HepG2 (cell line): ENCODE results near the gene VRK2. TPM values are rescaled to one million over a fixed set of nuclear protein-coding genes. Genes with fewer than 3 reads are reported as not detected.

Experiments
- ATM ChIP-seq: fragments of 450-650 bp; IDR thresholded peaks from 2 replicates; pipeline ENCODE4 v1.7.1; 2017; ENCODE audit warnings: mild to moderate bottlenecking, borderline replicate concordance
- HOXA7 ChIP-seq: sonication (generic); formaldehyde crosslinking; IDR thresholded peaks from 2 replicates; pipeline ENCODE4 v1.8.1; 2022; ENCODE audit warnings: mild to moderate bottlenecking, missing genetic modification reagents, moderate library complexity
- MEIS2 ChIP-seq: sonication (generic); formaldehyde crosslinking; IDR thresholded peaks from 2 replicates; pipeline ENCODE4 v1.9.0; 2021; ENCODE audit warnings: mild to moderate bottlenecking, missing genetic modification reagents
- NFYC ChIP-seq: IDR thresholded peaks from 2 replicates; pipeline ENCODE4 v1.6.1; 2016; ENCODE audit warnings: missing genetic modification reagents, missing compliant biosample characterization
- NR3C1 ChIP-seq: sonication (generic); formaldehyde crosslinking; IDR thresholded peaks from 2 replicates; pipeline ENCODE4 v1.4.0; 2020; ENCODE audit warnings: missing genetic modification reagents
- SAP130 ChIP-seq: IDR thresholded peaks from 2 replicates; pipeline ENCODE4 v1.6.1; 2016; ENCODE audit warnings: low read depth
- SNAI1 ChIP-seq: sonication (generic); formaldehyde crosslinking; IDR thresholded peaks from 2 replicates; pipeline ENCODE4 v1.5.0; 2020; ENCODE audit warnings: mild to moderate bottlenecking, missing genetic modification reagents, borderline replicate concordance
- SRSF9 ChIP-seq: fragments of 200-400 bp; formaldehyde crosslinking; IDR thresholded peaks from 2 replicates; pipeline ENCODE4 v1.6.1; 2018; ENCODE audit warnings: borderline replicate concordance, mild to moderate bottlenecking, low read depth, low read length; ENCODE audit not compliant: insufficient read depth, poor library complexity, severe bottlenecking
- ZC3H13 ChIP-seq: sonication (generic); formaldehyde crosslinking; IDR thresholded peaks from 2 replicates; pipeline ENCODE4 v1.8.1; 2023; ENCODE audit warnings: mild to moderate bottlenecking, missing genetic modification reagents, moderate library complexity
- ZFP36L2 ChIP-seq: sonication (generic); formaldehyde crosslinking; IDR thresholded peaks from 2 replicates; pipeline ENCODE4 v1.4.0; 2020; ENCODE audit warnings: missing genetic modification reagents
- ZNF12 ChIP-seq: sonication (generic); formaldehyde crosslinking; IDR thresholded peaks from 2 replicates; pipeline ENCODE4 v1.5.0; 2020; ENCODE audit warnings: missing genetic modification reagents
- ZNF260 ChIP-seq: sonication (generic); formaldehyde crosslinking; IDR thresholded peaks from 2 replicates; pipeline ENCODE4 v1.4.0; 2020; ENCODE audit warnings: missing genetic modification reagents, low read depth, mild to moderate bottlenecking, borderline replicate concordance
- ZNF607 ChIP-seq: sonication (generic); formaldehyde crosslinking; IDR thresholded peaks from 2 replicates; pipeline ENCODE4 v1.5.1; 2020; ENCODE audit warnings: missing genetic modification reagents, mild to moderate bottlenecking, borderline replicate concordance
- polyA plus RNA-seq, 8 experiments: library from polyadenylated mRNA; depleted of rRNA in 3 of 8; stranded (reverse) in 7 of 8; unstranded in 1 of 8; fragments of >200 nt; fragmentation: Illumina TruSeq in 4 of 8; extraction: Trizol in 4 of 8; gene quantifications; 2 replicates each; pipeline versions ENCODE4 v1.2.1 to v1.2.3, GENCODE V29; 2011 to 2016; ENCODE audit warnings: low read depth in 4 of 8, missing spikeins in 1 of 8, mixed read lengths in 1 of 8; ENCODE audit not compliant: insufficient read depth in 1 of 8
- total RNA-seq, 5 experiments: library from RNA; depleted of rRNA; stranded (reverse); fragments of >200 nt; fragmentation: Illumina TruSeq; extraction: Trizol; gene quantifications; 2 replicates each; pipeline ENCODE4 v1.2.3, GENCODE V29; 2016; ENCODE audit warnings: low read depth in 1 of 5
- TF ChIP-seq, protein P1 (sequence below): sonication (generic); formaldehyde crosslinking; IDR thresholded peaks from 2 replicates; pipeline ENCODE4 v1.8.0; 2022; ENCODE audit warnings: mild to moderate bottlenecking, missing genetic modification reagents, moderate library complexity
- TF ChIP-seq, protein P2 (sequence below): sonication (generic); formaldehyde crosslinking; IDR thresholded peaks from 2 replicates; pipeline ENCODE4; 2020; ENCODE audit warnings: missing genetic modification reagents, mild to moderate bottlenecking, borderline replicate concordance
- TF ChIP-seq, protein P3 (sequence below): sonication (generic); formaldehyde crosslinking; IDR thresholded peaks from 2 replicates; pipeline ENCODE4 v1.5.1; 2020; ENCODE audit warnings: mild to moderate bottlenecking, missing genetic modification reagents
- TF ChIP-seq, protein P4 (sequence below): IDR thresholded peaks from 2 replicates; pipeline ENCODE4 v1.6.1; 2012; ENCODE audit warnings: low read depth, low read length, improper control_type of control experiment
- TF ChIP-seq, protein P5 (sequence below): sonication (generic); formaldehyde crosslinking; IDR thresholded peaks from 2 replicates; pipeline ENCODE4 v1.4.0; 2020; ENCODE audit warnings: mild to moderate bottlenecking, missing genetic modification reagents
- TF ChIP-seq, protein P6 (sequence below): sonication (generic); formaldehyde crosslinking; IDR thresholded peaks from 2 replicates; pipeline ENCODE4 v1.9.0; 2021; ENCODE audit warnings: missing genetic modification reagents, borderline replicate concordance

The VRK2 gene
- total and polyA plus RNA-seq, 2 of the 13 experiments (the other 11 are each of a cell fraction or from before 2014, with no cell fraction given) = 13.3 to 29.1 TPM

DNA sequence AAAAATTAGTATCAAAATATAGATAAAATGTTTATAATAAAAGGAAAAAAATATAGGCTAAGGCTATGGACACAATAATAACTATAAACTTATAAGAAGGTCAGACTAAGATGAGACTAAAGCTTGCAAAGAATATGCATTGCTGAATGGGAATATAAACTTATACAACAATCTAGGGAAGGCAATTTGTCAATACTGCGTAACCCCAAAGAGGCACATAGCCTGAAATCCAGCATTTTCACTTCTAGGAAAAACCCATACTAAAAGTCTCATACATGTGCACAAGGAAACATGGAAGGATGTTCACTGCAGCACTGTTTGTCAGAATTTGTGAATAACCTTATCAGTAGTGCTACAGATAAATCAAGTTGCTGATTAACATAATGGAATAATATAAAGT is 149.1 kb downstream of the VRK2 start (continued):
- no peak for TF ChIP-seq SNAI1 (CRISPR knock-in tag)
- no peak for TF ChIP-seq NR3C1 (CRISPR knock-in tag)
- TF ChIP-seq ZNF607 (CRISPR knock-in tag) = no peak
- TF ChIP-seq, protein P1, sequence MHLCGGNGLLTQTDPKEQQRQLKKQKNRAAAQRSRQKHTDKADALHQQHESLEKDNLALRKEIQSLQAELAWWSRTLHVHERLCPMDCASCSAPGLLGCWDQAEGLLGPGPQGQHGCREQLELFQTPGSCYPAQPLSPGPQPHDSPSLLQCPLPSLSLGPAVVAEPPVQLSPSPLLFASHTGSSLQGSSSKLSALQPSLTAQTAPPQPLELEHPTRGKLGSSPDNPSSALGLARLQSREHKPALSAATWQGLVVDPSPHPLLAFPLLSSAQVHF (CRISPR knock-in tag) = no peak
- TF ChIP-seq, protein P2, sequence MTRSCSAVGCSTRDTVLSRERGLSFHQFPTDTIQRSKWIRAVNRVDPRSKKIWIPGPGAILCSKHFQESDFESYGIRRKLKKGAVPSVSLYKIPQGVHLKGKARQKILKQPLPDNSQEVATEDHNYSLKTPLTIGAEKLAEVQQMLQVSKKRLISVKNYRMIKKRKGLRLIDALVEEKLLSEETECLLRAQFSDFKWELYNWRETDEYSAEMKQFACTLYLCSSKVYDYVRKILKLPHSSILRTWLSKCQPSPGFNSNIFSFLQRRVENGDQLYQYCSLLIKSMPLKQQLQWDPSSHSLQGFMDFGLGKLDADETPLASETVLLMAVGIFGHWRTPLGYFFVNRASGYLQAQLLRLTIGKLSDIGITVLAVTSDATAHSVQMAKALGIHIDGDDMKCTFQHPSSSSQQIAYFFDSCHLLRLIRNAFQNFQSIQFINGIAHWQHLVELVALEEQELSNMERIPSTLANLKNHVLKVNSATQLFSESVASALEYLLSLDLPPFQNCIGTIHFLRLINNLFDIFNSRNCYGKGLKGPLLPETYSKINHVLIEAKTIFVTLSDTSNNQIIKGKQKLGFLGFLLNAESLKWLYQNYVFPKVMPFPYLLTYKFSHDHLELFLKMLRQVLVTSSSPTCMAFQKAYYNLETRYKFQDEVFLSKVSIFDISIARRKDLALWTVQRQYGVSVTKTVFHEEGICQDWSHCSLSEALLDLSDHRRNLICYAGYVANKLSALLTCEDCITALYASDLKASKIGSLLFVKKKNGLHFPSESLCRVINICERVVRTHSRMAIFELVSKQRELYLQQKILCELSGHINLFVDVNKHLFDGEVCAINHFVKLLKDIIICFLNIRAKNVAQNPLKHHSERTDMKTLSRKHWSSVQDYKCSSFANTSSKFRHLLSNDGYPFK (CRISPR knock-in tag) = no peak
- TF ChIP-seq, protein P3, sequence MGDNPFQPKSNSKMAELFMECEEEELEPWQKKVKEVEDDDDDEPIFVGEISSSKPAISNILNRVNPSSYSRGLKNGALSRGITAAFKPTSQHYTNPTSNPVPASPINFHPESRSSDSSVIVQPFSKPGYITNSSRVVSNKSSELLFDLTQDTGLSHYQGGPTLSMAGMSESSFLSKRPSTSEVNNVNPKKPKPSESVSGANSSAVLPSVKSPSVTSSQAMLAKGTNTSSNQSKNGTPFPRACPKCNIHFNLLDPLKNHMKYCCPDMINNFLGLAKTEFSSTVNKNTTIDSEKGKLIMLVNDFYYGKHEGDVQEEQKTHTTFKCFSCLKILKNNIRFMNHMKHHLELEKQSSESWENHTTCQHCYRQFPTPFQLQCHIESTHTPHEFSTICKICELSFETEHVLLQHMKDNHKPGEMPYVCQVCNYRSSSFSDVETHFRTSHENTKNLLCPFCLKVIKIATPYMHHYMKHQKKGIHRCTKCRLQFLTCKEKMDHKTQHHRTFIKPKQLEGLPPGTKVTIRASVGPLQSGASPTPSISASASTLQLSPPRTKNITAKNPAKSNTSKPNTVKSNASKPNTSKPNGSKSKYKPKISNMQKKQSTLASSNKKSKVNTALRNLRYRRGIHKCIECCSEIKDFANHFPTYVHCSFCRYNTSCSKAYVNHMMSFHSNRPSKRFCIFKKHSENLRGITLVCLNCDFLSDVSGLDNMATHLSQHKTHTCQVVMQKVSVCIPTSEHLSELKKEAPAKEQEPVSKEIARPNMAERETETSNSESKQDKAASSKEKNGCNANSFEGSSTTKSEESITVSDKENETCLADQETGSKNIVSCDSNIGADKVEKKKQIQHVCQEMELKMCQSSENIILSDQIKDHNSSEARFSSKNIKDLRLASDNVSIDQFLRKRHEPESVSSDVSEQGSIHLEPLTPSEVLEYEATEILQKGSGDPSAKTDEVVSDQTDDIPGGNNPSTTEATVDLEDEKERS (CRISPR knock-in tag) = no peak
- no peak for TF ChIP-seq SRSF9
- TF ChIP-seq HOXA7 = no peak
- TF ChIP-seq, protein P4, sequence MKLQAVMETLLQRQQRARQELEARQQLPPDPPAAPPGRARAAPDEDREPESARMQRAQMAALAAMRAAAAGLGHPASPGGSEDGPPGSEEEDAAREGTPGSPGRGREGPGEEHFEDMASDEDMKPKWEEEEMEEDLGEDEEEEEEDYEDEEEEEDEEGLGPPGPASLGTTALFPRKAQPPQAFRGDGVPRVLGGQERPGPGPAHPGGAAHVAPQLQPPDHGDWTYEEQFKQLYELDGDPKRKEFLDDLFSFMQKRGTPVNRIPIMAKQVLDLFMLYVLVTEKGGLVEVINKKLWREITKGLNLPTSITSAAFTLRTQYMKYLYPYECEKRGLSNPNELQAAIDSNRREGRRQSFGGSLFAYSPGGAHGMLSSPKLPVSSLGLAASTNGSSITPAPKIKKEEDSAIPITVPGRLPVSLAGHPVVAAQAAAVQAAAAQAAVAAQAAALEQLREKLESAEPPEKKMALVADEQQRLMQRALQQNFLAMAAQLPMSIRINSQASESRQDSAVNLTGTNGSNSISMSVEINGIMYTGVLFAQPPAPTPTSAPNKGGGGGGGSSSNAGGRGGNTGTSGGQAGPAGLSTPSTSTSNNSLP = 0 out of 2 replicates have a peak, but pooled peaks have one; percentile 22
- TF ChIP-seq, protein P5, sequence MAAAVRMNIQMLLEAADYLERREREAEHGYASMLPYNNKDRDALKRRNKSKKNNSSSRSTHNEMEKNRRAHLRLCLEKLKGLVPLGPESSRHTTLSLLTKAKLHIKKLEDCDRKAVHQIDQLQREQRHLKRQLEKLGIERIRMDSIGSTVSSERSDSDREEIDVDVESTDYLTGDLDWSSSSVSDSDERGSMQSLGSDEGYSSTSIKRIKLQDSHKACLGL (CRISPR knock-in tag) = no peak
- TF ChIP-seq MEIS2 = no peak
- TF ChIP-seq ZFP36L2 (CRISPR knock-in tag) = no peak
- TF ChIP-seq NFYC = no peak
- no peak for TF ChIP-seq ZC3H13
- TF ChIP-seq ZNF12 = no peak
- TF ChIP-seq ZNF260 (CRISPR knock-in tag) = no peak
- TF ChIP-seq, protein P6, sequence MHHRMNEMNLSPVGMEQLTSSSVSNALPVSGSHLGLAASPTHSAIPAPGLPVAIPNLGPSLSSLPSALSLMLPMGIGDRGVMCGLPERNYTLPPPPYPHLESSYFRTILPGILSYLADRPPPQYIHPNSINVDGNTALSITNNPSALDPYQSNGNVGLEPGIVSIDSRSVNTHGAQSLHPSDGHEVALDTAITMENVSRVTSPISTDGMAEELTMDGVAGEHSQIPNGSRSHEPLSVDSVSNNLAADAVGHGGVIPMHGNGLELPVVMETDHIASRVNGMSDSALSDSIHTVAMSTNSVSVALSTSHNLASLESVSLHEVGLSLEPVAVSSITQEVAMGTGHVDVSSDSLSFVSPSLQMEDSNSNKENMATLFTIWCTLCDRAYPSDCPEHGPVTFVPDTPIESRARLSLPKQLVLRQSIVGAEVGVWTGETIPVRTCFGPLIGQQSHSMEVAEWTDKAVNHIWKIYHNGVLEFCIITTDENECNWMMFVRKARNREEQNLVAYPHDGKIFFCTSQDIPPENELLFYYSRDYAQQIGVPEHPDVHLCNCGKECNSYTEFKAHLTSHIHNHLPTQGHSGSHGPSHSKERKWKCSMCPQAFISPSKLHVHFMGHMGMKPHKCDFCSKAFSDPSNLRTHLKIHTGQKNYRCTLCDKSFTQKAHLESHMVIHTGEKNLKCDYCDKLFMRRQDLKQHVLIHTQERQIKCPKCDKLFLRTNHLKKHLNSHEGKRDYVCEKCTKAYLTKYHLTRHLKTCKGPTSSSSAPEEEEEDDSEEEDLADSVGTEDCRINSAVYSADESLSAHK = no peak
- TF ChIP-seq SAP130 (CRISPR knock-in tag) = 0 out of 2 replicates have a peak, but pooled peaks have one; percentile 13
- no peak for TF ChIP-seq ATM
